Heart right ventricle (tissue), 16 donors: ENCODE results near the gene URM1. TPM values are rescaled to one million over a fixed set of nuclear protein-coding genes. Genes with fewer than 3 reads are reported as not detected.

Source experiments
- ATAC-seq, 8 donors: fragments of 200-7000 bp; cut with Tn5 transposase; one replicate each; pipeline ENCODE4 v1.9.1; 2020; ENCODE audit warnings: mild to moderate bottlenecking in 8 of 8, moderate library complexity in 8 of 8, moderate number of reproducible peaks in 1 of 8
- DNase-seq, 2 donors: peaks; one replicate each; pipeline ENCODE4 v3.0.0-alpha.2; 2020
- H3K27ac ChIP-seq, 10 donors: fragments of 200-600 bp; sonication (generic) in 2 of 10; one replicate each; pipeline versions ENCODE4 v1.5.0 to v1.8.0; 2020 to 2022; ENCODE audit warnings: mild to moderate bottlenecking in 3 of 10
- H3K27me3 ChIP-seq, 7 donors: fragments of 200-600 bp; one replicate each; pipeline ENCODE4 v1.8.0; 2021 to 2022; ENCODE audit warnings: mild to moderate bottlenecking in 2 of 7
- H3K36me3 ChIP-seq, 9 donors: fragments of 200-600 bp; sonication (generic) in 1 of 9; one replicate each; pipeline versions ENCODE4 v1.5.0 to v1.8.0; 2020 to 2022; ENCODE audit warnings: mild to moderate bottlenecking in 2 of 9
- H3K4me1 ChIP-seq, 9 donors: fragments of 200-600 bp; sonication (generic) in 1 of 9; one replicate each; pipeline versions ENCODE4 v1.5.0 to v1.8.0; 2020 to 2022; ENCODE audit warnings: mild to moderate bottlenecking in 4 of 9
- H3K4me3 ChIP-seq, 10 donors: fragments of 200-600 bp; sonication (generic) in 2 of 10; one replicate each; pipeline versions ENCODE4 v1.5.0 to v1.8.0; 2020 to 2022; ENCODE audit warnings: mild to moderate bottlenecking in 7 of 10, moderate library complexity in 2 of 10
- H3K9me3 ChIP-seq, 11 donors: fragments of 200-600 bp in 10 of 11; sonication (generic) in 2 of 11; one replicate each; pipeline versions ENCODE4 v1.5.0 to v1.8.0; 2013 to 2022; ENCODE audit warnings: mild to moderate bottlenecking in 2 of 11, control low read depth in 1 of 11, moderate library complexity in 1 of 11
- CTCF ChIP-seq, 9 donors: fragments of 200-600 bp; sonication (generic) in 2 of 9; IDR thresholded peaks; one replicate each; pipeline versions ENCODE4 v1.5.0 to v1.8.0; 2021 to 2022; ENCODE audit warnings: antibody characterized with exemption in 9 of 9, mild to moderate bottlenecking in 5 of 9, moderate library complexity in 1 of 9
- WGBS, 2 donors: extraction: QIAGEN DNeasy Blood & Tissue Kit; methylation state at CpG; one replicate each; pipeline ENCODE4 v1.1.7; 2013; ENCODE audit warnings: inconsistent platforms in 1 of 2; 5-methylcytosine and 5-hydroxymethylcytosine counted together
- intact Hi-C, 10 donors: fragments of 100-400 bp; cut with DNase I; formaldehyde crosslinking; loops; one replicate each; pipeline versions ENCODE4 v1.11.1 to v1.14.2; 2022
- polyA plus RNA-seq, 2 donors: library from polyadenylated mRNA; stranded (reverse); fragments of 200-250 nt; gene quantifications; one replicate each; pipeline ENCODE4 v1.2.3, GENCODE V29; 2013
- total RNA-seq, 10 donors: library from RNA; stranded (reverse); fragmentation: NEBNext Ultra II Directional in 3 of 10; extraction: Animal tissue kit (Norgen Biotek cat#: 25700) in 3 of 10; gene quantifications; one replicate each; pipeline versions ENCODE4 v1.2.1 to v1.2.4, GENCODE V29; 2021 to 2023
- donor health status: Arrhythmogenic right ventricular cardiomyopathy.
- donor health status: ischemic (EF 13 %, LVEDD 7.1; RV severe dilation, severe dysfunction).
- donor health status: healthy with polysubstance abuse.
- donor health status: DM: no; HTN: yes; CAD: no.
- donor health status: DM: no; HTN: no; CAD: no.
- donor health status: ischemic (EF 25% LVEDD 6.9; RV normal size, moderate dysfunction).
- donor health status: ischemic (EF 25% LVEDD 5.7; RV mildly dilated, moderate dysfunction).
- donor health status: healthy.
- donor health status: DM: yes; HTN: yes; CAD: no.
- donor health status: Ischemic cardiomyopathy.
- donor health status: ischemic (EF 35%, LVEDD 5.7; RV mildly dilated, moderate dysfunction).
- donor health status: nonischemic (EF 11% LVEDD 7.7; RV severe dilation, severe dysfunction).
- donor health status: DM: yes; HTN: yes; CAD: no.
- donor health status: PGD.
- donor health status: ischemic (EF 29% LVEDD 5.4; RV normal size, mild dysfunction).
- donor health status: nonischemic (EF 23%, LVEDD 6.1; RV moderate dilation, normal function).

Gene URM1
- total and polyA plus RNA-seq, 12 donors = 18.7 to 75.7 (median 51.2) TPM

- ATAC-seq (no peak), DNase-seq (no peak)
- H3K9me3 ChIP-seq = no peaks in the 10 kb centered on the region
- H3K27me3 ChIP-seq = no peaks in the 10 kb centered on the region
- intact Hi-C loops = no loop called here
- H3K36me3 ChIP-seq = peaks cover 0 to 96% (median 20%) of the 10 kb centered on the region in 9 donors
- peaks cover 0 to 8% (median 0%) of the 10 kb centered on the region in 9 donors for H3K4me1 ChIP-seq
- no peak overlapping the region for H3K27ac ChIP-seq
- WGBS, 2 donors = 62 to 74% methylated on average over 6 of the region's 6 CpGs
- no peak for TF ChIP-seq CTCF (IDR thresholded peaks at IDR 0.05)
- H3K4me3 ChIP-seq = no peak overlapping the region
Observed at GRCh38 chr9:128382261-128382660, 11.1 kb downstream of the URM1 start.

GRCh38 chr9:128383007-128383753 lies 12.0 kb downstream of the URM1 start:
- H3K27ac ChIP-seq = no peak overlapping the region
- H3K27me3 ChIP-seq = no peaks in the 10 kb centered on the region
- peaks cover 0 to 8% (median 0%) of the 10 kb centered on the region in 9 donors for H3K4me1 ChIP-seq
- WGBS, 2 donors = 84% methylated on average over 9 of the region's 9 CpGs
- no peak overlapping the region for H3K4me3 ChIP-seq
- peaks cover 0 to 98% (median 20%) of the 10 kb centered on the region in 9 donors for H3K36me3 ChIP-seq
- H3K9me3 ChIP-seq = no peaks in the 10 kb centered on the region
- ATAC-seq (no peak), DNase-seq (no peak)
- no peak for TF ChIP-seq CTCF (IDR thresholded peaks at IDR 0.05)
- intact Hi-C loops = no loop called here

- Histone ChIP-seq H3K27ac (no peak overlapping the region), H3K4me1 (peaks cover 0 to 8% (median 0%) of the 10 kb centered on the region in 9 donors), H3K27me3 (no peaks in the 10 kb centered on the region), H3K9me3 (no peaks in the 10 kb centered on the region), H3K36me3 (peaks cover 0 to 98% (median 22%) of the 10 kb centered on the region in 9 donors), H3K4me3 (no peak overlapping the region)
- no peak for TF ChIP-seq CTCF (IDR thresholded peaks at IDR 0.05)
- DNase-seq (no peak), ATAC-seq (peak in 1 of 8 donors; percentile 8)
- intact Hi-C loops = no loop called here
- WGBS, 2 donors = 86 to 87% methylated on average over 8 of the region's 8 CpGs
Observed at GRCh38 chr9:128383791-128384190, 12.6 kb downstream of the URM1 start.

GRCh38 chr9:128384801-128385495 lies 13.8 kb downstream of the URM1 start:
- H3K4me1 ChIP-seq = peaks cover 0 to 13% (median 3%) of the 10 kb centered on the region in 9 donors
- H3K9me3 ChIP-seq = no peaks in the 10 kb centered on the region
- no peaks in the 10 kb centered on the region for H3K27me3 ChIP-seq
- intact Hi-C loops = no loop called here
- H3K27ac ChIP-seq = no peak overlapping the region
- DNase-seq (no peak), ATAC-seq (no peak)
- no peak overlapping the region for H3K4me3 ChIP-seq
- TF ChIP-seq CTCF (IDR thresholded peaks at IDR 0.05) = no peak
- 81 to 90% methylated on average over 7 of the region's 7 CpGs for WGBS, 2 donors
- H3K36me3 ChIP-seq = peaks cover 0 to 98% (median 26%) of the 10 kb centered on the region in 9 donors
